ENCODE measurements around the gene ADAMTS17.

- TF ChIP-seq GABPA (IDR thresholded peaks at IDR 0.05 in 1 of 2, conservative IDR thresholded peaks at IDR 0.05 in 1 of 2) = no peak
- no peak for TF ChIP-seq CTCF (IDR thresholded peaks at IDR 0.05; ENCODE audit: low read depth, low read length, missing input control)
- no peak for TF ChIP-seq TAF1 (conservative IDR thresholded peaks at IDR 0.05)
- no peak for TF ChIP-seq ATF3 (IDR thresholded peaks at IDR 0.05)
- TF ChIP-seq JUND (IDR thresholded peaks at IDR 0.05) = no peak
- no peak for TF ChIP-seq REST (IDR thresholded peaks at IDR 0.05)
- no peak for TF ChIP-seq RAD21 (IDR thresholded peaks at IDR 0.05)
- no peak for TF ChIP-seq HNF4A (conservative IDR thresholded peaks at IDR 0.05)
- no peak for TF ChIP-seq EGR1 (IDR thresholded peaks at IDR 0.05; ENCODE audit: low read depth in 2 of 2)
- TF ChIP-seq YY1 (IDR thresholded peaks at IDR 0.05) = no peak
- no peak for TF ChIP-seq SP1 (IDR thresholded peaks at IDR 0.05)
Observed at GRCh38 chr15:99957642-99958013, 384.1 kb downstream of the ADAMTS17 start.
